Small intestine (tissue), 7 donors: Measurements from ENCODE around the gene HDHD5. TPM values are rescaled to one million over a fixed set of nuclear protein-coding genes. Genes with fewer than 3 reads are reported as not detected.
"Not testable (repeated sequence)": the region's sequence is repeated elsewhere in the genome, so short reads cannot be mapped to it uniquely, and the experiment has no call there.

Source experiments
- DNase-seq, 2 donors: peaks; one replicate each; pipeline versions ENCODE4 v3.0.0 to v3.0.0-alpha.2; 2013
- FAIRE-seq: peaks from 2 replicates; lab custom pipeline; 2012; peaks lifted over from hg19 to GRCh38; lab: Jason Lieb, UNC
- H3K27ac ChIP-seq, 3 donors: one replicate each; pipeline ENCODE4 v1.5.1; 2013; ENCODE audit warnings: low read length in 2 of 3, mild to moderate bottlenecking in 2 of 3, control low read depth in 1 of 3, inconsistent platforms in 1 of 3, low read depth in 1 of 3, moderate library complexity in 1 of 3
- H3K27me3 ChIP-seq, 3 donors: one replicate each; pipeline ENCODE4 v1.6.1; 2013; ENCODE audit warnings: low read length in 3 of 3, inconsistent platforms in 1 of 3; ENCODE audit not compliant: control insufficient read depth in 3 of 3, insufficient read depth in 3 of 3
- H3K36me3 ChIP-seq, 3 donors: one replicate each; pipeline ENCODE4 v1.6.1; 2013; ENCODE audit warnings: low read length in 3 of 3, inconsistent platforms in 1 of 3, low read depth in 1 of 3, mild to moderate bottlenecking in 1 of 3, moderate library complexity in 1 of 3; ENCODE audit not compliant: control insufficient read depth in 3 of 3, insufficient read depth in 2 of 3
- H3K4me1 ChIP-seq, 3 donors: one replicate each; pipeline ENCODE4 v1.6.1; 2013; ENCODE audit warnings: low read length in 2 of 3, inconsistent platforms in 1 of 3, low read depth in 1 of 3, mild to moderate bottlenecking in 1 of 3, moderate library complexity in 1 of 3; ENCODE audit not compliant: control insufficient read depth in 3 of 3, insufficient read depth in 2 of 3
- H3K4me3 ChIP-seq, 3 donors: one replicate each; pipeline ENCODE4 v1.5.1; 2013; ENCODE audit warnings: low read length in 3 of 3, control low read depth in 1 of 3, inconsistent platforms in 1 of 3, low read depth in 1 of 3, mild to moderate bottlenecking in 1 of 3, moderate library complexity in 1 of 3
- H3K9me3 ChIP-seq, 2 donors: one replicate each; pipeline ENCODE4 v1.6.1; 2013; ENCODE audit warnings: low read depth in 1 of 2, low read length in 1 of 2; ENCODE audit not compliant: control insufficient read depth in 2 of 2, insufficient read depth in 1 of 2
- WGBS, 3 donors: extraction: QIAGEN DNeasy Blood & Tissue Kit; methylation state at CpG; one replicate each; pipeline ENCODE4 v1.1.7; 2013; 5-methylcytosine and 5-hydroxymethylcytosine counted together
- polyA plus RNA-seq, 4 donors: library from polyadenylated mRNA; stranded (reverse) in 3 of 4; unstranded in 1 of 4; fragments of 200-250 nt in 3 of 4; fragments of 120-200 nt in 1 of 4; gene quantifications; one replicate each; pipeline versions ENCODE4 v1.2.1 to v1.2.3, GENCODE V29; 2013
- donor health status: healthy with polysubstance abuse.
- donor health status: control.
- donor health status: control.
- donor health status: Bipolar disorder and iron deficiency.
- donor health status: healthy.

The HDHD5 gene
- polyA plus RNA-seq, 4 donors, result 36.0 to 70.8 (median 61.7) TPM

DNA sequence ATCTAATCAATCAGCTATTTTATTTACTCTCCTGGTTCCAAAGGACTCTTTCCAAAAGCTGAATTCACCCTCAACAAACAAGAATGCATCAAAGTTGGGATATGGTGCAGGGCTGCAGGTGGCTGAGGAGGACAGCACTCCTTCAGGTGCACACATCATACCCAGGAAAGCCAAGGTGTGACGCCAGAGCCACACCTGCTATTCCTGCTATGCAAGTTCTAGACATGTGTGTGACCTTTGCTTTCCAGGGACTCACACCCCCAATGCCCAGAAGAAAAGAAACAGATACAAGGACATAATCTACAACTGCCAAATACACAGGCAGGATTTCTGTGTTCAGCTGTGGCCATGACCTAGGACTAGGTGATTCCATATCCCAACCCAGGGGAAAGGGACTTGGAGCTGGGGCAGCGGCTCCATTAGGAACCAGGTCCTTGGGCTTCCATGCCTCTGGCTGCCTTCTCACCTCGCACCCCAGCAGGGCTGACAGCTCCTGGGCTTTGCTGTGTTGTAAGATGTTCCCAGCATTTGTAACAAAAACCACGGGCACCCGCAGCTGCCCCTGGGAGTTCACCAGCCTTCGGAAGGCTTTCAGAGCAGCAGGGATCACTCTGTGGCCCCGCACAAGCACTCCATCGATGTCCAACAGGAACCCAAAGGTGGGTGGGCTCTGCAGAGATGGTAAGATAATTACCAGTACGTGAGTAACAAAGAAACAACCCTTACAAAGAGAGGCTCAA is 9.8 kb downstream of the HDHD5 start:
- DNase-seq (peak; percentile 93 to 97), FAIRE-seq (no peak)
- H3K27ac ChIP-seq, result peak overlapping the region; percentile 80 to 88 (median 83)

DNA sequence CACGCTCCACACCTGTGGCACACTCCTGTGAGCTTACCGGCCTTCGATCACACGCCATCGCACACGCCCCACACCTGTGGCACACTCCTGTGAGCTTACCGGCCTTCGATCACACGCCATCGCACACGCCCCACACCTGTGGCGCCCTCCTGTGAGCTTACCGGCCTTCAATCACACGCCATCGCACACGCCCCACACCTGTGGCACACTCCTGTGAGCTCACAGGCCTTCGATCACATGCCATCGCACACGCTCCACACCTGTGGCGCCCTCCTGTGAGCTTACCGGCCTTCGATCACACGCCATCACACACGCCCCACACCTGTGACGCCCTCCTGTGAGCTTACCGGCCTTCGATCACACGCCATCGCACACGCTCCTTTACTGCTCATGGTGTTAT is 11.6 kb downstream of the HDHD5 start:
- FAIRE-seq, H3K27me3 ChIP-seq, DNase-seq, H3K27ac ChIP-seq, H3K4me3 ChIP-seq, H3K9me3 ChIP-seq: not testable (repeated sequence)
- 97 to 98% (median 98%) methylated on average over 29 to 30 of the region's 30 CpGs for WGBS, 3 donors
- Histone ChIP-seq H3K4me1 (peaks cover 0 to 13% (median 9%) of the 10 kb centered on the region in 3 donors), H3K36me3 (peaks cover 4 to 36% (median 8%) of the 10 kb centered on the region in 3 donors)

More for the DNA sequence above, 9.8 kb downstream of the HDHD5 start:
- Histone ChIP-seq H3K4me1 (peaks cover 0 to 13% (median 12%) of the 10 kb centered on the region in 3 donors), H3K4me3 (no peak overlapping the region), H3K36me3 (peaks cover 0 to 26% (median 0%) of the 10 kb centered on the region in 3 donors), H3K27me3 (no peaks in the 10 kb centered on the region), H3K9me3 (no peaks in the 10 kb centered on the region)
- WGBS, 3 donors, result 30 to 72% (median 49%) methylated on average over 9 of the region's 9 CpGs

- DNase-seq (no peak), FAIRE-seq (no peak)
- Histone ChIP-seq H3K27ac (no peak overlapping the region), H3K4me3 (no peak overlapping the region), H3K27me3 (no peaks in the 10 kb centered on the region), H3K9me3 (no peaks in the 10 kb centered on the region), H3K4me1 (peaks cover 0 to 13% (median 5%) of the 10 kb centered on the region in 3 donors), H3K36me3 (peaks cover 10 to 51% (median 18%) of the 10 kb centered on the region in 3 donors)
- WGBS, 3 donors, result 85 to 88% (median 87%) methylated on average over 8 of the region's 8 CpGs
These were observed 13.9 kb downstream of the HDHD5 start for GRCh38 chr22:17145021-17145680.

GRCh38 chr22:17143826-17144225 is 15.3 kb downstream of the HDHD5 start:
- Histone ChIP-seq H3K27ac (no peak overlapping the region), H3K4me1 (peaks cover 0 to 5% (median 3%) of the 10 kb centered on the region in 3 donors), H3K27me3 (no peaks in the 10 kb centered on the region), H3K36me3 (peaks cover 10 to 51% (median 18%) of the 10 kb centered on the region in 3 donors), H3K4me3 (no peak overlapping the region), H3K9me3 (no peaks in the 10 kb centered on the region)
- 91 to 92% (median 92%) methylated on average over 8 of the region's 8 CpGs for WGBS, 3 donors
- no peak for FAIRE-seq
- DNase-seq, result no peak

- WGBS, 3 donors, result 92 to 93% (median 93%) methylated on average over 9 of the region's 9 CpGs
- Histone ChIP-seq H3K27me3 (no peaks in the 10 kb centered on the region), H3K4me3 (no peak overlapping the region), H3K27ac (no peak overlapping the region), H3K9me3 (no peaks in the 10 kb centered on the region), H3K4me1 (no peaks in the 10 kb centered on the region), H3K36me3 (peaks cover 17 to 50% (median 18%) of the 10 kb centered on the region in 3 donors)
- FAIRE-seq, result no peak
- DNase-seq, result no peak
These were observed 16.0 kb downstream of the HDHD5 start for GRCh38 chr22:17143101-17143500.

- DNase-seq (no peak), FAIRE-seq (no peak)
- Histone ChIP-seq H3K4me3 (no peak overlapping the region), H3K9me3 (no peaks in the 10 kb centered on the region), H3K4me1 (no peaks in the 10 kb centered on the region), H3K36me3 (peaks cover 18 to 50% (median 28%) of the 10 kb centered on the region in 3 donors), H3K27ac (no peak overlapping the region), H3K27me3 (no peaks in the 10 kb centered on the region)
- WGBS, 3 donors, result 95 to 97% (median 96%) methylated on average over 8 to 9 of the region's 9 CpGs
These were observed 18.0 kb downstream of the HDHD5 start for GRCh38 chr22:17140826-17141766.

DNA sequence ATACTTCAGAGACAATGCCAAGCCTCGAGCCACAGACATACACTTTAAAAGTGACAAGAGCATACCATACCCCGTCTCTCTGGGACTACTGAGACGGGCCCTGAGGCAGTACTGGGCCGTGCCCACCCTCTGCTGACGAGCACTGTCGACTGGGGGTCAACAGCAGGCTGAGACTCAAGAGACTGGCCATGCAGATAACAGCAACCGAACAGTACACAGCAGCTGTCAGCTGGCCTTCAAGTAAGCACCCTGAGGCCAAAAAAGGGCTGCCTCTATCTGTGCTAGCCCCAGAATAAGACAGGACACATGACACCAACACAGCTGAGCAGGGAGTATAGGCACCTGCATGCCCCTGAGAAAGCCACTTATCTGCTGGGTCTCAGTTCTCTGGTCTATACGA is 19.1 kb downstream of the HDHD5 start:
- FAIRE-seq (no peak), DNase-seq (no peak)
- Histone ChIP-seq H3K9me3 (no peaks in the 10 kb centered on the region), H3K36me3 (peaks cover 18 to 48% (median 28%) of the 10 kb centered on the region in 3 donors), H3K27me3 (no peaks in the 10 kb centered on the region), H3K27ac (no peak overlapping the region), H3K4me3 (no peak overlapping the region), H3K4me1 (no peaks in the 10 kb centered on the region)
- WGBS, 3 donors, result 87 to 93% (median 89%) methylated on average over 8 of the region's 8 CpGs

GRCh38 chr22:17138513-17138912 is 20.6 kb downstream of the HDHD5 start:
- FAIRE-seq, result no peak
- no peaks in the 10 kb centered on the region for H3K4me1 ChIP-seq
- DNase-seq, result no peak
- H3K36me3 ChIP-seq, result peaks cover 15 to 39% (median 28%) of the 10 kb centered on the region in 3 donors
- H3K4me3 ChIP-seq, result no peak overlapping the region
- WGBS, 3 donors, result 89 to 94% (median 93%) methylated on average over 11 of the region's 11 CpGs
- no peak overlapping the region for H3K27ac ChIP-seq
- H3K27me3 ChIP-seq, result no peaks in the 10 kb centered on the region
- no peaks in the 10 kb centered on the region for H3K9me3 ChIP-seq
